ENCODE data around the gene SMPD3.

The SMPD3 gene

GRCh38 chr16:68395815-68396214, 52.5 kb downstream of the SMPD3 start:
- in situ Hi-C loops (cut with HindIII; ENCODE audit: low pct_ligation_motif_present, low pct_unique_long_range_greater_than_20kb, low sequenced_read_pairs): no loop called here
- DNase-seq: no peak

- DNase-seq: no peak
- in situ Hi-C loops (cut with HindIII; ENCODE audit: low pct_ligation_motif_present, low pct_unique_long_range_greater_than_20kb, low sequenced_read_pairs): no loop called here
These were observed 53.0 kb downstream of the SMPD3 start for GRCh38 chr16:68395167-68395786.

GRCh38 chr16:68393333-68393732, 55.0 kb downstream of the SMPD3 start:
- in situ Hi-C loops (cut with HindIII; ENCODE audit: low pct_ligation_motif_present, low pct_unique_long_range_greater_than_20kb, low sequenced_read_pairs): no loop called here
- no peak for DNase-seq

- in situ Hi-C loops (cut with HindIII; ENCODE audit: low pct_ligation_motif_present, low pct_unique_long_range_greater_than_20kb, low sequenced_read_pairs): no loop called here
- DNase-seq: no peak
These were observed 58.4 kb downstream of the SMPD3 start for GRCh38 chr16:68389750-68390371.

GRCh38 chr16:68389006-68389405, 59.3 kb downstream of the SMPD3 start:
- in situ Hi-C loops (cut with HindIII; ENCODE audit: low pct_ligation_motif_present, low pct_unique_long_range_greater_than_20kb, low sequenced_read_pairs): no loop called here
- DNase-seq: no peak

- DNase-seq: no peak
- in situ Hi-C loops (cut with HindIII; ENCODE audit: low pct_ligation_motif_present, low pct_unique_long_range_greater_than_20kb, low sequenced_read_pairs): no loop called here
These were observed 60.2 kb downstream of the SMPD3 start for GRCh38 chr16:68388124-68388523.

- in situ Hi-C loops (cut with HindIII; ENCODE audit: low pct_ligation_motif_present, low pct_unique_long_range_greater_than_20kb, low sequenced_read_pairs): no loop called here
- no peak for DNase-seq
These were observed 61.0 kb downstream of the SMPD3 start for GRCh38 chr16:68387301-68387700.

GRCh38 chr16:68386628-68387027, 61.7 kb downstream of the SMPD3 start:
- in situ Hi-C loops (cut with HindIII; ENCODE audit: low pct_ligation_motif_present, low pct_unique_long_range_greater_than_20kb, low sequenced_read_pairs): no loop called here
- DNase-seq: no peak

- in situ Hi-C loops (cut with HindIII; ENCODE audit: low pct_ligation_motif_present, low pct_unique_long_range_greater_than_20kb, low sequenced_read_pairs): no loop called here
- no peak for DNase-seq
These were observed 62.9 kb downstream of the SMPD3 start for GRCh38 chr16:68385371-68385770.

- in situ Hi-C loops (cut with HindIII; ENCODE audit: low pct_ligation_motif_present, low pct_unique_long_range_greater_than_20kb, low sequenced_read_pairs): no loop called here
- no peak for DNase-seq
These were observed 63.8 kb downstream of the SMPD3 start for GRCh38 chr16:68384288-68385161.

GRCh38 chr16:68383858-68384257, 64.5 kb downstream of the SMPD3 start:
- no peak for DNase-seq
- in situ Hi-C loops (cut with HindIII; ENCODE audit: low pct_ligation_motif_present, low pct_unique_long_range_greater_than_20kb, low sequenced_read_pairs): no loop called here

GRCh38 chr16:68382296-68382718, 66.0 kb downstream of the SMPD3 start:
- in situ Hi-C loops (cut with HindIII; ENCODE audit: low pct_ligation_motif_present, low pct_unique_long_range_greater_than_20kb, low sequenced_read_pairs): no loop called here
- peak; percentile 12 for DNase-seq

GRCh38 chr16:68381363-68381724, 67.0 kb downstream of the SMPD3 start:
- in situ Hi-C loops (cut with HindIII; ENCODE audit: low pct_ligation_motif_present, low pct_unique_long_range_greater_than_20kb, low sequenced_read_pairs): no loop called here

GRCh38 chr16:68380676-68381362, 67.5 kb downstream of the SMPD3 start:
- in situ Hi-C loops (cut with HindIII; ENCODE audit: low pct_ligation_motif_present, low pct_unique_long_range_greater_than_20kb, low sequenced_read_pairs): no loop called here
- no peak for DNase-seq

More at GRCh38 chr16:68381363-68381724, 67.0 kb downstream of the SMPD3 start:
- DNase-seq: no peak

GRCh38 chr16:68380348-68380670, 68.0 kb downstream of the SMPD3 start:
- in situ Hi-C loops (cut with HindIII; ENCODE audit: low pct_ligation_motif_present, low pct_unique_long_range_greater_than_20kb, low sequenced_read_pairs): no loop called here
- no peak for DNase-seq

- in situ Hi-C loops (cut with HindIII; ENCODE audit: low pct_ligation_motif_present, low pct_unique_long_range_greater_than_20kb, low sequenced_read_pairs): no loop called here
- DNase-seq: no peak
These were observed 68.6 kb downstream of the SMPD3 start for GRCh38 chr16:68379472-68380347.

GRCh38 chr16:68378436-68379415, 69.6 kb downstream of the SMPD3 start:
- in situ Hi-C loops (cut with HindIII; ENCODE audit: low pct_ligation_motif_present, low pct_unique_long_range_greater_than_20kb, low sequenced_read_pairs): no loop called here
- no peak for DNase-seq
